Osteoblast (primary cell): ENCODE measurements around the gene CHN2. TPM values are rescaled to one million over a fixed set of nuclear protein-coding genes. Genes with fewer than 3 reads are reported as not detected.

ENCODE experiments used
- DNase-seq: peaks from one replicate; pipeline ENCODE4 v3.0.0; 2011; ENCODE audit warnings: low spot score, mixed read lengths; ENCODE audit not compliant: insufficient read length; ENCODE audit errors: missing footprints
- H2AFZ ChIP-seq: 2 replicates; pipeline ENCODE4 v1.6.0; 2011; ENCODE audit warnings: mild to moderate bottlenecking, low read length
- H3K27ac ChIP-seq: 2 replicates; pipeline ENCODE4 v1.5.1; 2011; ENCODE audit warnings: mild to moderate bottlenecking, low read depth, low read length, moderate library complexity
- H3K27me3 ChIP-seq: 2 replicates; pipeline ENCODE4 v1.6.0; 2012; ENCODE audit warnings: mild to moderate bottlenecking, control low read depth, inconsistent platforms, low read length, moderate library complexity; ENCODE audit not compliant: insufficient read depth
- H3K36me3 ChIP-seq: 2 replicates; pipeline ENCODE4 v1.5.1; 2011; ENCODE audit warnings: mild to moderate bottlenecking, low read length, control low read depth, moderate library complexity; ENCODE audit not compliant: insufficient read depth
- H3K4me1 ChIP-seq: 2 replicates; pipeline ENCODE4 v1.5.1; 2011; ENCODE audit warnings: mild to moderate bottlenecking, low read length, control low read depth, moderate library complexity; ENCODE audit not compliant: insufficient read depth
- H3K4me2 ChIP-seq: 2 replicates; pipeline ENCODE4 v1.6.0; 2011; ENCODE audit warnings: mild to moderate bottlenecking, low read length; ENCODE audit not compliant: insufficient read depth
- H3K4me3 ChIP-seq: fragments of 200-600 bp; sonication (generic); 3 replicates; pipeline ENCODE4 v1.5.1; 2012; ENCODE audit warnings: mild to moderate bottlenecking, low read length, inconsistent platforms; ENCODE audit not compliant: insufficient read depth
- H3K79me2 ChIP-seq: 2 replicates; pipeline ENCODE4 v1.6.0; 2012; ENCODE audit warnings: mild to moderate bottlenecking, low read length, control low read depth, inconsistent platforms; ENCODE audit not compliant: insufficient read depth
- H3K9me3 ChIP-seq: 2 replicates; pipeline ENCODE4 v1.5.1; 2011; ENCODE audit warnings: low read depth, low read length, control low read depth
- H4K20me1 ChIP-seq: 2 replicates; pipeline ENCODE4 v1.6.0; 2012; ENCODE audit warnings: mild to moderate bottlenecking, low read length, control low read depth; ENCODE audit not compliant: insufficient read depth
- total RNA-seq: library from RNA; depleted of rRNA; stranded (reverse); fragments of >200 nt; gene quantifications from 2 replicates; pipeline ENCODE4 v1.2.3, GENCODE V29; 2012
- TF ChIP-seq, protein P1 (sequence below): IDR thresholded peaks from 2 replicates; pipeline ENCODE4 v1.5.1; 2011; ENCODE audit warnings: mild to moderate bottlenecking, low read depth, low read length, moderate library complexity; ENCODE audit errors: extremely low read depth

CHN2 gene
- total RNA-seq, 1 donor, result under 0.01 TPM

- Histone ChIP-seq H3K36me3 (no peaks in the 10 kb centered on the region), H3K4me2 (no peak overlapping the region), H3K79me2 (no peaks in the 10 kb centered on the region), H3K4me3 (no peak overlapping the region), H4K20me1 (no peaks in the 10 kb centered on the region), H3K27ac (no peak overlapping the region), H3K9me3 (no peaks in the 10 kb centered on the region), H3K4me1 (no peaks in the 10 kb centered on the region), H2AFZ (no peak overlapping the region), H3K27me3 (peaks cover 16% of the 10 kb centered on the region)
- TF ChIP-seq, protein P1, sequence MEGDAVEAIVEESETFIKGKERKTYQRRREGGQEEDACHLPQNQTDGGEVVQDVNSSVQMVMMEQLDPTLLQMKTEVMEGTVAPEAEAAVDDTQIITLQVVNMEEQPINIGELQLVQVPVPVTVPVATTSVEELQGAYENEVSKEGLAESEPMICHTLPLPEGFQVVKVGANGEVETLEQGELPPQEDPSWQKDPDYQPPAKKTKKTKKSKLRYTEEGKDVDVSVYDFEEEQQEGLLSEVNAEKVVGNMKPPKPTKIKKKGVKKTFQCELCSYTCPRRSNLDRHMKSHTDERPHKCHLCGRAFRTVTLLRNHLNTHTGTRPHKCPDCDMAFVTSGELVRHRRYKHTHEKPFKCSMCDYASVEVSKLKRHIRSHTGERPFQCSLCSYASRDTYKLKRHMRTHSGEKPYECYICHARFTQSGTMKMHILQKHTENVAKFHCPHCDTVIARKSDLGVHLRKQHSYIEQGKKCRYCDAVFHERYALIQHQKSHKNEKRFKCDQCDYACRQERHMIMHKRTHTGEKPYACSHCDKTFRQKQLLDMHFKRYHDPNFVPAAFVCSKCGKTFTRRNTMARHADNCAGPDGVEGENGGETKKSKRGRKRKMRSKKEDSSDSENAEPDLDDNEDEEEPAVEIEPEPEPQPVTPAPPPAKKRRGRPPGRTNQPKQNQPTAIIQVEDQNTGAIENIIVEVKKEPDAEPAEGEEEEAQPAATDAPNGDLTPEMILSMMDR, result no peak
- DNase-seq, result no peak
These were observed 155.8 kb downstream of the CHN2 start for GRCh38 chr7:29350351-29350750.

DNA sequence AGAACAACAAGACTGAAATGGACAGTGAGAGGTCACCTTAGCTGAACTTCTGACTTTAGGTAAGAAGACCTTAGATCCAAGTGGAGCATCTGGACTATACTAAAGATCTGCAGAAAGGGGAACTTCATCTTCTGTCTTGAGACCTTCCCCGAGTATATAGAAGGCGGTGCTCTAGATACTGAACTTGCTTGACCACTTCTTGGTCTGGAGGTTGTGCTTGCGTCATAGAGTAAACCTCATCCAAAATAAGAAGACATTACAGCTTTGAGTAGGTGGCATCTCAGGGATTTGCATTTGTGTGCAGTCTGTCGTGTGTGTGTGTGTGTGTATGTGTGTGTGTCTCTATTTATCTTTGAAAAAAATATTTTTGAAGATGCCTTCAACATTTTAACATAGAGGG is 157.5 kb downstream of the CHN2 start:
- Histone ChIP-seq H3K27me3 (peaks cover 11% of the 10 kb centered on the region), H2AFZ (no peak overlapping the region), H4K20me1 (no peaks in the 10 kb centered on the region), H3K79me2 (no peaks in the 10 kb centered on the region), H3K4me2 (no peak overlapping the region), H3K4me1 (no peaks in the 10 kb centered on the region), H3K36me3 (no peaks in the 10 kb centered on the region), H3K4me3 (no peak overlapping the region), H3K9me3 (no peaks in the 10 kb centered on the region), H3K27ac (no peak overlapping the region)
- no peak for DNase-seq
- TF ChIP-seq, protein P1, result no peak

- Histone ChIP-seq H3K9me3 (no peaks in the 10 kb centered on the region), H3K4me2 (no peak overlapping the region), H3K4me1 (no peaks in the 10 kb centered on the region), H3K27ac (no peak overlapping the region), H4K20me1 (no peaks in the 10 kb centered on the region), H3K36me3 (no peaks in the 10 kb centered on the region), H3K27me3 (peaks cover 6% of the 10 kb centered on the region), H3K79me2 (no peaks in the 10 kb centered on the region), H2AFZ (no peak overlapping the region), H3K4me3 (no peak overlapping the region)
- TF ChIP-seq, protein P1, result no peak
- DNase-seq, result no peak
These were observed 159.2 kb downstream of the CHN2 start for GRCh38 chr7:29353810-29354209.

DNA sequence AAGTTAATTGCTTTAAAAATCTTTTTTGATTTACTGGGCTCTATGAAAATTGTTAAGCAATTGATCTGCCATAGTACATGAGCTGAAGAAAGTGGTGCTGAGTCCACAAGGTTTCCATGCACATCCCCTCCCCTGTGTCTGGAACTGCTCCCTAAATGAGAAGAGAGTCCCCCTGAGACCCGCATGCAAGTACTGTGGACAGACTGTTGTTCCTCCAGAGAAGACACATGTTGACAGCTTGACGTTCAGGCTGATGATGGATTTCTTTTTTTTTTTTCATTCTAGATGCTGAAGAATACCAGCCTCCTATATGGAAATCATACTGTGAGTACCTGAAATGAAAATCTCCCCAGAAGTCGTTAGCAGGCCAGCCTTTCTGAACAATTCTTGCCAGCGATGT is 159.8 kb downstream of the CHN2 start:
- TF ChIP-seq, protein P1, result no peak
- DNase-seq, result no peak
- Histone ChIP-seq H2AFZ (no peak overlapping the region), H3K4me3 (no peak overlapping the region), H3K4me2 (no peak overlapping the region), H4K20me1 (no peaks in the 10 kb centered on the region), H3K27ac (no peak overlapping the region), H3K9me3 (no peaks in the 10 kb centered on the region), H3K4me1 (no peaks in the 10 kb centered on the region), H3K79me2 (no peaks in the 10 kb centered on the region), H3K36me3 (no peaks in the 10 kb centered on the region), H3K27me3 (peaks cover 2% of the 10 kb centered on the region)
